ENCODE results near the gene ADCY5. TPM values are rescaled to one million over a fixed set of nuclear protein-coding genes. Genes with fewer than 3 reads are reported as not detected.

Gene ADCY5
- polyA plus RNA-seq, 3 donors: not detected

GRCh38 chr3:123385499-123385898 lies 63.4 kb downstream of the ADCY5 start:
- H3K4me2 ChIP-seq (replicated peaks; ENCODE audit: extremely low read depth, low read length, poor library complexity, severe bottlenecking): no peak overlapping the region
- H3K4me1 ChIP-seq (ENCODE audit: control insufficient read depth in 1 of 2, insufficient read depth in 2 of 2, low read length in 2 of 2): no peaks in the 10 kb centered on the region
- intact Hi-C loops (cut with micrococcal nuclease): no loop called here
- H3K79me2 ChIP-seq (ENCODE audit: insufficient read depth, low read length): no peaks in the 10 kb centered on the region
- no peaks in the 10 kb centered on the region for H3K9me3 ChIP-seq (replicated peaks in 1 of 2; ENCODE audit: control insufficient read depth in 1 of 2, insufficient read depth in 1 of 2, low read length in 2 of 2)
- H3K27ac ChIP-seq (ENCODE audit: low read depth in 1 of 2, low read length in 2 of 2): no peak overlapping the region
- Mint-ChIP-seq H3K4me1 (no peaks in the 10 kb centered on the region), H3K36me3 (no peaks in the 10 kb centered on the region), H3K9me3 (no peaks in the 10 kb centered on the region), H3K27me3 (ENCODE audit: low read depth in 3 of 3) (peaks cover 6 to 13% (median 7%) of the 10 kb centered on the region in 3 donors), H3K27ac (no peak overlapping the region), H3K4me3 (no peak overlapping the region)
- H3K4me3 ChIP-seq (replicated peaks in 1 of 3; ENCODE audit: low read depth in 2 of 3, low read length in 3 of 3): no peak overlapping the region
- 100% methylated on average over 1 of the region's 4 CpGs for WGBS (ENCODE audit: insufficient coverage)
- H4K20me1 ChIP-seq (ENCODE audit: insufficient read depth, low read length): no peaks in the 10 kb centered on the region
- no peak overlapping the region for H3K9ac ChIP-seq (ENCODE audit: insufficient read depth, low read length, poor library complexity, severe bottlenecking)
- DNase-seq: no peak
- no peak for TF ChIP-seq CTCF (IDR thresholded peaks at IDR 0.05)
- no peaks in the 10 kb centered on the region for H3K27me3 ChIP-seq (ENCODE audit: control insufficient read depth in 2 of 2, insufficient read depth in 2 of 2, low read length in 2 of 2)
- no peak overlapping the region for H2AFZ ChIP-seq (ENCODE audit: insufficient read depth, low read depth, low read length, poor library complexity, severe bottlenecking)
- no peaks in the 10 kb centered on the region for H3K36me3 ChIP-seq (replicated peaks in 1 of 2; ENCODE audit: control insufficient read depth in 1 of 2, insufficient read depth in 2 of 2, low read length in 2 of 2)

GRCh38 chr3:123385001-123385401 lies 63.9 kb downstream of the ADCY5 start:
- Histone ChIP-seq H3K4me3 (replicated peaks in 1 of 3; ENCODE audit: low read depth in 2 of 3, low read length in 3 of 3) (no peak overlapping the region), H3K9me3 (replicated peaks in 1 of 2; ENCODE audit: control insufficient read depth in 1 of 2, insufficient read depth in 1 of 2, low read length in 2 of 2) (no peaks in the 10 kb centered on the region), H3K27ac (ENCODE audit: low read depth in 1 of 2, low read length in 2 of 2) (no peak overlapping the region), H4K20me1 (ENCODE audit: insufficient read depth, low read length) (no peaks in the 10 kb centered on the region), H2AFZ (ENCODE audit: insufficient read depth, low read depth, low read length, poor library complexity, severe bottlenecking) (no peak overlapping the region), H3K4me2 (replicated peaks; ENCODE audit: extremely low read depth, low read length, poor library complexity, severe bottlenecking) (no peak overlapping the region), H3K4me1 (ENCODE audit: control insufficient read depth in 1 of 2, insufficient read depth in 2 of 2, low read length in 2 of 2) (no peaks in the 10 kb centered on the region), H3K27me3 (ENCODE audit: control insufficient read depth in 2 of 2, insufficient read depth in 2 of 2, low read length in 2 of 2) (no peaks in the 10 kb centered on the region), H3K9ac (ENCODE audit: insufficient read depth, low read length, poor library complexity, severe bottlenecking) (no peak overlapping the region), H3K36me3 (replicated peaks in 1 of 2; ENCODE audit: control insufficient read depth in 1 of 2, insufficient read depth in 2 of 2, low read length in 2 of 2) (no peaks in the 10 kb centered on the region), H3K79me2 (ENCODE audit: insufficient read depth, low read length) (no peaks in the 10 kb centered on the region)
- Mint-ChIP-seq H3K9me3 (no peaks in the 10 kb centered on the region), H3K27ac (no peak overlapping the region), H3K36me3 (no peaks in the 10 kb centered on the region), H3K4me3 (no peak overlapping the region), H3K27me3 (ENCODE audit: low read depth in 3 of 3) (peaks cover 6 to 13% (median 7%) of the 10 kb centered on the region in 3 donors), H3K4me1 (no peaks in the 10 kb centered on the region)
- 89% methylated on average over 4 of the region's 9 CpGs for WGBS (ENCODE audit: insufficient coverage)
- TF ChIP-seq CTCF (IDR thresholded peaks at IDR 0.05): no peak
- intact Hi-C loops (cut with micrococcal nuclease): no loop called here
- DNase-seq: no peak

Data from CD14-positive monocyte (primary cell).